Tibial nerve (tissue), 4 donors: ENCODE results near the gene ENG. TPM values are rescaled to one million over a fixed set of nuclear protein-coding genes. Genes with fewer than 3 reads are reported as not detected.
"Not testable (repeated sequence)": the region's sequence is repeated elsewhere in the genome, so short reads cannot be mapped to it uniquely, and the experiment has no call there.

Experiments used
- DNase-seq, 2 donors: peaks; one replicate each; pipeline ENCODE4 v3.0.0-alpha.2; 2019; ENCODE audit warnings: low spot score in 2 of 2
- H3K27ac ChIP-seq, 4 donors: fragments of 200-600 bp; sonication (generic) in 3 of 4; one replicate each; pipeline ENCODE4 v1.5.1; 2017 to 2019; ENCODE audit warnings: mild to moderate bottlenecking in 1 of 4
- H3K27me3 ChIP-seq, 2 donors: fragments of 200-600 bp; sonication (generic) in 1 of 2; one replicate each; pipeline versions ENCODE4 v1.5.1 to v1.6.0; 2017 to 2019
- H3K36me3 ChIP-seq, 3 donors: fragments of 200-600 bp; sonication (generic); one replicate each; pipeline ENCODE4 v1.5.1; 2018 to 2019
- H3K4me1 ChIP-seq, 4 donors: fragments of 200-600 bp; sonication (generic) in 3 of 4; one replicate each; pipeline ENCODE4 v1.5.1; 2017 to 2019
- H3K4me3 ChIP-seq, 4 donors: fragments of 200-600 bp; sonication (generic) in 3 of 4; one replicate each; pipeline ENCODE4 v1.5.1; 2017 to 2019; ENCODE audit warnings: mild to moderate bottlenecking in 1 of 4, moderate library complexity in 1 of 4
- H3K9me3 ChIP-seq, 4 donors: fragments of 200-600 bp; sonication (generic) in 3 of 4; one replicate each; pipeline ENCODE4 v1.5.1; 2017 to 2019
- CTCF ChIP-seq, 5 experiments: fragments of 200-600 bp in 3 of 5; fragments of 450-650 bp in 2 of 5; sonication (generic) in 3 of 5; IDR thresholded peaks; one replicate each; pipeline ENCODE4 v1.5.1; 2016 to 2019; ENCODE audit warnings: antibody characterized with exemption in 5 of 5, mild to moderate bottlenecking in 3 of 5, moderate library complexity in 2 of 5
- EP300 ChIP-seq, 2 donors: sonication (generic); formaldehyde crosslinking; IDR thresholded peaks; one replicate each; pipeline ENCODE4 v1.6.1; 2017; ENCODE audit warnings: antibody characterized with exemption in 2 of 2, mild to moderate bottlenecking in 1 of 2
- POLR2A ChIP-seq, 2 donors: fragments of 450-650 bp; IDR thresholded peaks; one replicate each; pipeline ENCODE4 v1.6.1; 2017; ENCODE audit warnings: antibody characterized with exemption in 2 of 2, mild to moderate bottlenecking in 2 of 2, moderate library complexity in 2 of 2
- WGBS, 2 donors: methylation state at CpG; one replicate each; pipeline ENCODE4 v1.1.5; 2018; 5-methylcytosine and 5-hydroxymethylcytosine counted together
- total RNA-seq, 4 donors: library from RNA; depleted of rRNA; stranded (reverse); fragments of >200 nt; gene quantifications; one replicate each; pipeline ENCODE4 v1.1.0, GENCODE V29; 2016

The ENG gene
- total RNA-seq, 4 donors from 2014 or later: 24.9 to 137 (median 85.6) TPM

- no peak for DNase-seq
- Histone ChIP-seq H3K36me3 (peaks cover 6 to 70% (median 18%) of the 10 kb centered on the region in 3 donors), H3K27me3 (no peaks in the 10 kb centered on the region), H3K9me3 (no peaks in the 10 kb centered on the region), H3K4me3 (no peak overlapping the region), H3K4me1 (peaks cover 0 to 35% (median 14%) of the 10 kb centered on the region in 4 donors), H3K27ac (peak overlapping the region; percentile 25 to 76 (median 53))
- TF ChIP-seq EP300 (IDR thresholded peaks at IDR 0.05) (no peak), CTCF (IDR thresholded peaks at IDR 0.05) (no peak), POLR2A (IDR thresholded peaks at IDR 0.05) (no peak)
- WGBS, 2 donors: 47 to 58% methylated on average over 11 of the region's 11 CpGs
Measured at GRCh38 chr9:127884427-127884911, 30.0 kb upstream of the ENG start.

GRCh38 chr9:127883959-127884358 lies 29.5 kb upstream of the ENG start:
- no peak for TF ChIP-seq EP300 (IDR thresholded peaks at IDR 0.05)
- no peak for TF ChIP-seq CTCF (IDR thresholded peaks at IDR 0.05)
- TF ChIP-seq POLR2A (IDR thresholded peaks at IDR 0.05): no peak
- no peak for DNase-seq
- H3K36me3 ChIP-seq: peaks cover 6 to 64% (median 18%) of the 10 kb centered on the region in 3 donors
- peak overlapping the region in 3 of 4 donors; percentile 43 to 76 (median 63) for H3K27ac ChIP-seq
- WGBS, 2 donors: 50 to 58% methylated on average over 7 of the region's 7 CpGs
- peaks cover 0 to 37% (median 14%) of the 10 kb centered on the region in 4 donors for H3K4me1 ChIP-seq
- no peaks in the 10 kb centered on the region for H3K9me3 ChIP-seq
- H3K27me3 ChIP-seq: no peaks in the 10 kb centered on the region
- H3K4me3 ChIP-seq: no peak overlapping the region

DNA sequence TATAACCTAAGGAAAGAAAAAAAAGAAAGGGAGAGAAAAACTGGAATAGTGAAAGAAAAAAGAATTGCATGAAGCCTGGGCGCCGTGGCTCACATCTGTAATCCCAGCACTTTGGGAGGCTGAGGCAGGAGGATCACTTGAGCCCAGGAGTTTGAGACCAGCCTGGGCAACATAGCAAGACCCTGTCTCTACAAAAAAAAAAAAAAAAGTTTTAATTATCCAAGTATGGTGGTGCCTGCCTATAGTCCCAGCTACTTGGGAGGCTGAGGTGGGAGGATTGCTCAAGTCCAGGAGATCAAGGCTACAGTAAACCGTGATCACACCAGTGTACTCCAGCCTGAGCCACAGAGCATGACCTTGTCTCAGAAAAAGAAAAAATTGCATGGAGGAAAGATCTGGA lies 27.3 kb upstream of the ENG start:
- H3K27ac ChIP-seq, DNase-seq, H3K27me3 ChIP-seq, H3K4me3 ChIP-seq, H3K9me3 ChIP-seq: not testable (repeated sequence)
- H3K36me3 ChIP-seq: peaks cover 4 to 42% (median 9%) of the 10 kb centered on the region in 3 donors
- WGBS, 2 donors: 85 to 95% methylated on average over 3 of the region's 3 CpGs
- H3K4me1 ChIP-seq: peaks cover 0 to 52% (median 25%) of the 10 kb centered on the region in 4 donors

GRCh38 chr9:127880143-127880542 lies 25.7 kb upstream of the ENG start:
- Histone ChIP-seq H3K4me1 (peaks cover 0 to 54% (median 30%) of the 10 kb centered on the region in 4 donors), H3K27ac (no peak overlapping the region), H3K27me3 (no peaks in the 10 kb centered on the region), H3K4me3 (no peak overlapping the region), H3K36me3 (peaks cover 0 to 26% (median 0%) of the 10 kb centered on the region in 3 donors), H3K9me3 (no peaks in the 10 kb centered on the region)
- no peak for TF ChIP-seq EP300 (IDR thresholded peaks at IDR 0.05)
- TF ChIP-seq POLR2A (IDR thresholded peaks at IDR 0.05): no peak
- TF ChIP-seq CTCF (IDR thresholded peaks at IDR 0.05): no peak
- 82 to 84% methylated on average over 8 of the region's 8 CpGs for WGBS, 2 donors
- no peak for DNase-seq

GRCh38 chr9:127878652-127879390 lies 24.4 kb upstream of the ENG start:
- no peak for TF ChIP-seq POLR2A (IDR thresholded peaks at IDR 0.05)
- no peak for TF ChIP-seq EP300 (IDR thresholded peaks at IDR 0.05)
- Histone ChIP-seq H3K27me3 (no peaks in the 10 kb centered on the region), H3K36me3 (peaks cover 0 to 14% (median 0%) of the 10 kb centered on the region in 3 donors), H3K27ac (peak overlapping the region in 3 of 4 donors; percentile 76 to 93 (median 88)), H3K4me1 (peaks cover 0 to 54% (median 37%) of the 10 kb centered on the region in 4 donors), H3K9me3 (no peaks in the 10 kb centered on the region), H3K4me3 (no peak overlapping the region)
- 53 to 59% methylated on average over 8 of the region's 8 CpGs for WGBS, 2 donors
- DNase-seq: no peak

DNA sequence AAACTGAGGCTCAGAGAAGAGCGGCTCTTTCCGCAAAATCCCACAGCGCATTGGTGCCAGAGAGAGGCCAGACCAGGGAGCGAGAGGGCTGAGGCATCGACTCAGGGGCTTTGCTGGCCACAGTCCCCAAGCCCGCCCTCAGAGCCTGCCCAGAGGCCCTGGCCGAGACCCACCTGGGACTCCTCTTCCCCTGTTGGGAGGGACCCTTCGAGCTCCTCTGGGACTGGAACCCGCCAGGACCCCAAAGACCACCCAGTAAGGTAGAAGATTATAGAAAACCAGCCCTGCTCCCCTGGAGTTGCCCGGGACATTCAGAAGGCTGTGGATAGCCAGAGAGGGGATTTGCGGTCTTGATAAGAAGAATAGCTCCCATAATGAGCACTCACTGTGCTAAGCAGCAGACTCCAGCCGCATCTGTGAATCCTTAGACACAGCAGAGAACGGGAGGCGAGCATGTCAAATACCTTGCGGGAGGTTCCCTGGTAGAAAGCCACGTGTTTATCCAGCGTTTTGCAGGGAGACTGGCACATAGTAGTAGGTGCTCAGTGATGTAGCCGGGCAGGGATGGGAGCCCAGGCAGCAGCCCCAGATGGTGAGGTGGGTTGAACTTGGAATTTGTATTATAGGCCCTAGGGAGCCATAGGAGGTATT lies 23.7 kb upstream of the ENG start:
- Histone ChIP-seq H3K27ac (peak overlapping the region; percentile 68 to 93 (median 82)), H3K4me1 (peaks cover 0 to 59% (median 44%) of the 10 kb centered on the region in 4 donors), H3K9me3 (no peaks in the 10 kb centered on the region), H3K36me3 (peaks cover 0 to 13% (median 0%) of the 10 kb centered on the region in 3 donors), H3K27me3 (no peaks in the 10 kb centered on the region), H3K4me3 (peak overlapping the region; percentile 46 to 65 (median 49))
- TF ChIP-seq CTCF (IDR thresholded peaks at IDR 0.05): no peak
- TF ChIP-seq EP300 (IDR thresholded peaks at IDR 0.05): no peak
- TF ChIP-seq POLR2A (IDR thresholded peaks at IDR 0.05): no peak
- DNase-seq: no peak
- WGBS, 2 donors: 30 to 38% methylated on average over 17 to 18 of the region's 18 CpGs
